ENCODE data around the gene VN1R2.
"Not testable (repeated sequence)": the region's sequence is repeated elsewhere in the genome, so short reads cannot be mapped to it uniquely, and the experiment has no call there.

VN1R2 gene

DNA sequence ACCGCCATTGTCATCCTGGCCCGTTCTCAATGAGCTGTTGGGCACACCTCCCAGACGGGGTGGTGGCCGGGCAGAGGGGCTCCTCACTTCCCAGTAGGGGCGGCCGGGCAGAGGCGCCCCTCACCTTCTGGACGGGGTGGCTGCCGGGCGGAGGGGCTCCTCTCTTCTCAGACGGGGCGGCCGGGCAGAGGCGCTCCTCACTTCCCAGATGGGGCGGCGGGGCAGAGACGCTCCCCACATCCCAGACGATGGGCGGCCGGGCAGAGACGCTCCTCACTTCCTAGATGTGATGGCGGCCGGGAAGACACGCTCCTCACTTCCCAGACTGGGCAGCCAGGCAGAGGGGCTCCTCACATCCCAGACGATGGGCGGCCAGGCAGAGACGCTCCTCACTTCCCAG lies 11.8 kb downstream of the VN1R2 start:
- not testable (repeated sequence) for H3K36me3 ChIP-seq (ENCODE audit: control insufficient read depth, insufficient read depth, low read length); H3K4me1 ChIP-seq (ENCODE audit: control insufficient read depth, insufficient read depth, low read length); H3K27me3 ChIP-seq (ENCODE audit: control insufficient read depth, insufficient read depth, low read length, poor library complexity, severe bottlenecking); H3K27ac ChIP-seq (ENCODE audit: insufficient read depth, low read depth, low read length, poor library complexity, severe bottlenecking); H3K9me3 ChIP-seq (ENCODE audit: control insufficient read depth, low read length); H3K4me3 ChIP-seq (ENCODE audit: insufficient read depth, low read depth, low read length)
- 93 to 95% methylated on average over 25 to 26 of the region's 27 CpGs for WGBS, 2 experiments

DNA sequence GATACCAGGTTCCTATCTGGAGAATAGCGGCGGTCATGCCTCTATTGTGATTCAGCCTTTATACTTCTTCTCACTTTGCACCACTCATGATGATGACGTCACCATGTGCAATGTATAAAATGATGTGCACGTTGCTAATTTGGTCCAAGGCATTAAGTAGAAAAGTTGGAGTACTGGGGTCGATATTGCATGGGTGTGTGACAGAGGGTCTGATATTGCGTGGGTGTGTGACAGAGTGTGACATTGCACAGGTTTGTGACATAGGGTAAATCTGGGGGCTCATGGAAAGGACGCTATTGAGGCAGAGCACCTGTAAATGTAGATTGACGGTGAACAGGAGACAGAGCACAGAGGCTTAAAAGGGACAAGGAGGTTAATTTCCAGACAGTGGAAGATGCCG lies 14.0 kb downstream of the VN1R2 start:
- WGBS, 2 experiments, result 82 to 84% methylated on average over 9 of the region's 9 CpGs
- Histone ChIP-seq H3K36me3 (ENCODE audit: control insufficient read depth, insufficient read depth, low read length) (no peaks in the 10 kb centered on the region), H3K27me3 (ENCODE audit: control insufficient read depth, insufficient read depth, low read length, poor library complexity, severe bottlenecking) (no peaks in the 10 kb centered on the region), H3K4me1 (ENCODE audit: control insufficient read depth, insufficient read depth, low read length) (no peaks in the 10 kb centered on the region), H3K9me3 (ENCODE audit: control insufficient read depth, low read length) (no peaks in the 10 kb centered on the region), H3K27ac (ENCODE audit: insufficient read depth, low read depth, low read length, poor library complexity, severe bottlenecking) (no peak overlapping the region), H3K4me3 (ENCODE audit: insufficient read depth, low read depth, low read length) (no peak overlapping the region)

DNA sequence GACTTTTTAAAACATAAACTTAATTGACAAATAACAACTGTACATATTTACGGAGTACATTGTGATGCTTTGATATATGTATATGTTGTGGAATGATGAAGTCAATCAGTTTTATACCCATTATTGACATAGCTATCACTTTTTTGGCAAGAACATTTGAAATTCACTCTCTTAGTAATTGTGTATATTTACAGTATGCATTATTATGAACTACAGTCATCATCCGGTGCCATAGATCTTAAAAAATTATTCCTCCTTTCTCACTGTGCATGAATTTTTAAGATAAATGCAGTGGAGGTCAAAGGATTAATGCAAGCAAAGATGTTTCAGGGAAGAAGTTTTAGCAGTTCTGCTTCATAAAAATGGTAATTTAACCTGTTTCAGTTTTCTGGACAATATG lies 17.4 kb downstream of the VN1R2 start:
- no peaks in the 10 kb centered on the region for H3K36me3 ChIP-seq (ENCODE audit: control insufficient read depth, insufficient read depth, low read length)
- no peak overlapping the region for H3K4me3 ChIP-seq (ENCODE audit: insufficient read depth, low read depth, low read length)
- H3K4me1 ChIP-seq (ENCODE audit: control insufficient read depth, insufficient read depth, low read length), result no peaks in the 10 kb centered on the region
- no CpG with 5 or more reads among the region's 2 CpGs for WGBS, 2 experiments
- H3K9me3 ChIP-seq (ENCODE audit: control insufficient read depth, low read length), result no peaks in the 10 kb centered on the region
- no peak overlapping the region for H3K27ac ChIP-seq (ENCODE audit: insufficient read depth, low read depth, low read length, poor library complexity, severe bottlenecking)
- no peaks in the 10 kb centered on the region for H3K27me3 ChIP-seq (ENCODE audit: control insufficient read depth, insufficient read depth, low read length, poor library complexity, severe bottlenecking)

GRCh38 chr19:53281947-53282346 lies 23.9 kb downstream of the VN1R2 start:
- not testable (repeated sequence) for H3K4me3 ChIP-seq (ENCODE audit: insufficient read depth, low read depth, low read length); H3K9me3 ChIP-seq (ENCODE audit: control insufficient read depth, low read length); H3K4me1 ChIP-seq (ENCODE audit: control insufficient read depth, insufficient read depth, low read length); H3K27ac ChIP-seq (ENCODE audit: insufficient read depth, low read depth, low read length, poor library complexity, severe bottlenecking); H3K36me3 ChIP-seq (ENCODE audit: control insufficient read depth, insufficient read depth, low read length); H3K27me3 ChIP-seq (ENCODE audit: control insufficient read depth, insufficient read depth, low read length, poor library complexity, severe bottlenecking)
- 85 to 88% methylated on average over 1 of the region's 8 CpGs for WGBS, 2 experiments

GRCh38 chr19:53285087-53285486 lies 27.0 kb downstream of the VN1R2 start:
- Histone ChIP-seq H3K4me3 (ENCODE audit: insufficient read depth, low read depth, low read length) (no peak overlapping the region), H3K27ac (ENCODE audit: insufficient read depth, low read depth, low read length, poor library complexity, severe bottlenecking) (no peak overlapping the region), H3K4me1 (ENCODE audit: control insufficient read depth, insufficient read depth, low read length) (no peaks in the 10 kb centered on the region), H3K9me3 (ENCODE audit: control insufficient read depth, low read length) (no peaks in the 10 kb centered on the region), H3K27me3 (ENCODE audit: control insufficient read depth, insufficient read depth, low read length, poor library complexity, severe bottlenecking) (no peaks in the 10 kb centered on the region), H3K36me3 (ENCODE audit: control insufficient read depth, insufficient read depth, low read length) (no peaks in the 10 kb centered on the region)
- WGBS, 2 experiments, result 45 to 76% methylated on average over 2 to 4 of the region's 4 CpGs

GRCh38 chr19:53290758-53291549 lies 32.9 kb downstream of the VN1R2 start:
- no peak overlapping the region for H3K27ac ChIP-seq (ENCODE audit: insufficient read depth, low read depth, low read length, poor library complexity, severe bottlenecking)
- no peaks in the 10 kb centered on the region for H3K4me1 ChIP-seq (ENCODE audit: control insufficient read depth, insufficient read depth, low read length)
- no peak overlapping the region for H3K4me3 ChIP-seq (ENCODE audit: insufficient read depth, low read depth, low read length)
- H3K9me3 ChIP-seq (ENCODE audit: control insufficient read depth, low read length), result peaks cover 8% of the 10 kb centered on the region
- WGBS, 2 experiments, result 92 to 93% methylated on average over 47 of the region's 47 CpGs
- no peaks in the 10 kb centered on the region for H3K27me3 ChIP-seq (ENCODE audit: control insufficient read depth, insufficient read depth, low read length, poor library complexity, severe bottlenecking)
- H3K36me3 ChIP-seq (ENCODE audit: control insufficient read depth, insufficient read depth, low read length), result no peaks in the 10 kb centered on the region

- H3K27ac ChIP-seq (ENCODE audit: insufficient read depth, low read depth, low read length, poor library complexity, severe bottlenecking), result no peak overlapping the region
- no peaks in the 10 kb centered on the region for H3K27me3 ChIP-seq (ENCODE audit: control insufficient read depth, insufficient read depth, low read length, poor library complexity, severe bottlenecking)
- H3K36me3 ChIP-seq (ENCODE audit: control insufficient read depth, insufficient read depth, low read length), result no peaks in the 10 kb centered on the region
- no peak overlapping the region for H3K4me3 ChIP-seq (ENCODE audit: insufficient read depth, low read depth, low read length)
- H3K4me1 ChIP-seq (ENCODE audit: control insufficient read depth, insufficient read depth, low read length), result no peaks in the 10 kb centered on the region
- WGBS, 2 experiments, result 85 to 92% methylated on average over 6 to 7 of the region's 7 CpGs
- H3K9me3 ChIP-seq (ENCODE audit: control insufficient read depth, low read length), result peaks cover 8% of the 10 kb centered on the region
Measured at GRCh38 chr19:53294786-53295441, 36.8 kb downstream of the VN1R2 start.

DNA sequence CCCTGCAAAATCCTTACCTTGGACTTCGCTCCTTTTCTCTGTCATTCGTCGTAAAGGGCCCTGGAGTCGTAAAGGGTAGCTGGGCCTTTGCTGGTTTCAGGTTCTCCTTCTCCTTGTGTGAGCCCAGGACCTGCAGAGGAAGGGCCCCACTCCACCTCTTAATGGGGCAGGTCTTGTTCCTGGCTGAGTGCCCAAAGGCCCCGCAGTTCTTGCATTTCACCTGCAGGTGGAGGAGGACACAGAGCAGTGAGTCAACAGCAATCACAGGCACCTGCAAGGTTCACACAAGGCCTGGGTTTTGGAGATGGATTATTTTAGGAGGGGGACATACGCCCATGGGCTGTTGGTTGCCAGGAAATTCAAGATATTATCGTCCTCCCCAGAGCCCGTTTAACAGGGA lies 43.2 kb downstream of the VN1R2 start:
- H3K27ac ChIP-seq (ENCODE audit: insufficient read depth, low read depth, low read length, poor library complexity, severe bottlenecking); H3K36me3 ChIP-seq (ENCODE audit: control insufficient read depth, insufficient read depth, low read length): not testable (repeated sequence)
- WGBS, 2 experiments, result no CpG with 5 or more reads among the region's 8 CpGs

GRCh38 chr19:53308339-53308811 lies 50.3 kb downstream of the VN1R2 start:
- Histone ChIP-seq H3K4me1 (ENCODE audit: control insufficient read depth, insufficient read depth, low read length) (no peaks in the 10 kb centered on the region), H3K27ac (ENCODE audit: insufficient read depth, low read depth, low read length, poor library complexity, severe bottlenecking) (no peak overlapping the region), H3K36me3 (ENCODE audit: control insufficient read depth, insufficient read depth, low read length) (no peaks in the 10 kb centered on the region), H3K9me3 (ENCODE audit: control insufficient read depth, low read length) (no peaks in the 10 kb centered on the region), H3K4me3 (ENCODE audit: insufficient read depth, low read depth, low read length) (no peak overlapping the region), H3K27me3 (ENCODE audit: control insufficient read depth, insufficient read depth, low read length, poor library complexity, severe bottlenecking) (peaks cover 7% of the 10 kb centered on the region)
- WGBS, 2 experiments, result 46 to 49% methylated on average over 32 of the region's 32 CpGs

More for the DNA sequence above, 43.2 kb downstream of the VN1R2 start:
- not testable (repeated sequence) for H3K4me1 ChIP-seq (ENCODE audit: control insufficient read depth, insufficient read depth, low read length); H3K27me3 ChIP-seq (ENCODE audit: control insufficient read depth, insufficient read depth, low read length, poor library complexity, severe bottlenecking); H3K9me3 ChIP-seq (ENCODE audit: control insufficient read depth, low read length); H3K4me3 ChIP-seq (ENCODE audit: insufficient read depth, low read depth, low read length)

Measured in ectodermal cell (in vitro differentiated cells).